ENCODE measurements around the gene TMEFF2. TPM values are rescaled to one million over a fixed set of nuclear protein-coding genes. Genes with fewer than 3 reads are reported as not detected.

Gene TMEFF2
- total and polyA plus RNA-seq, 2 of the 8 experiments (the other 6 are each of a cell fraction or from before 2014, with no cell fraction given): 0.91 to 3.7 TPM

DNA sequence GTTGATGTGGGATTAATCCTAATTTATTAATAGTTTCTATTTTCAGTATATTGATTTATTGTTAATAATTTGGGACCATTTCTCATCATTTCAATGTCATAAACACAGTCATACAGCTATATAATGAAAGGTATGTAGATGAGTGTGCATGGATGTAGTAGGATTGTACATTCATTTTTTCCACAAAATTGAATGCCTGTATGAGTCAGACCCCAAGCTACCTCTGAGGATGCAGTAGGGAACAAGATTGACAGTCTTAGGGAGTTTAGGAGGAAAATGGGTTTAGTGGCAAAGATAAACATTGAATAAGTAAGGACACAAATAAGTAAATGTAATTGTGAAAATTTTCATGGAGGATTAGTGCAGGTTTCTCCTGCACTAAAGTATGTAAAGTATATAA lies 14.1 kb upstream of the TMEFF2 start:
- Histone ChIP-seq H2AK5ac (ENCODE audit: low read depth, low read length) (no peak overlapping the region), H3K14ac (ENCODE audit: insufficient read length) (no peak overlapping the region), H3K9me3 (ENCODE audit: insufficient read depth in 2 of 2, low read depth in 1 of 2, low read length in 1 of 2) (no peaks in the 10 kb centered on the region), H4K5ac (ENCODE audit: insufficient read length, low read depth, low read length) (no peak overlapping the region), H2BK15ac (ENCODE audit: low read length) (no peak overlapping the region), H3K4me1 (replicated peaks in 1 of 4; ENCODE audit: control insufficient read depth in 3 of 4, insufficient read depth in 4 of 4, low read length in 3 of 4) (no peaks in the 10 kb centered on the region), H2BK20ac (ENCODE audit: low read length) (no peak overlapping the region), H4K91ac (replicated peaks; ENCODE audit: insufficient read length, low read length) (no peak overlapping the region), H3K23me2 (ENCODE audit: low read depth, low read length) (no peaks in the 10 kb centered on the region; the same call in 1 of the 2 replicates), H3K36me3 (ENCODE audit: control insufficient read depth in 2 of 4, insufficient read depth in 4 of 4, low read length in 3 of 4) (no peaks in the 10 kb centered on the region), H3K56ac (replicated peaks; ENCODE audit: insufficient read length, low read depth, low read length) (no peak overlapping the region), H4K20me1 (replicated peaks in 1 of 2; ENCODE audit: control insufficient read depth in 1 of 2, insufficient read depth in 2 of 2, low read length in 2 of 2) (no peaks in the 10 kb centered on the region), H3K27ac (ENCODE audit: low read depth, low read length) (no peak overlapping the region), H2BK12ac (ENCODE audit: low read depth, low read length) (no peak overlapping the region), H3K18ac (ENCODE audit: extremely low read depth, low read length) (no peak overlapping the region), H4K8ac (ENCODE audit: extremely low read depth, insufficient read depth, low read length) (no peak overlapping the region), H3K4me3 (ENCODE audit: extremely low read depth in 1 of 4, insufficient read depth in 2 of 4, low read depth in 3 of 4, low read length in 4 of 4) (no peak overlapping the region), H3K23ac (ENCODE audit: insufficient read length) (no peak overlapping the region), H3K9ac (replicated peaks in 1 of 4; ENCODE audit: extremely low read depth in 1 of 4, low read depth in 3 of 4, low read length in 3 of 4) (no peak overlapping the region), H3K4me2 (ENCODE audit: insufficient read depth in 1 of 2, low read depth in 2 of 2, low read length in 2 of 2) (no peak overlapping the region), H2AFZ (ENCODE audit: low read length) (no peak overlapping the region), H3K79me1 (ENCODE audit: low read depth, low read length) (no peaks in the 10 kb centered on the region), H3K27me3 (replicated peaks in 1 of 4; ENCODE audit: control insufficient read depth in 3 of 4, extremely low read depth in 1 of 4, insufficient read depth in 3 of 4, low read length in 3 of 4) (no peaks in the 10 kb centered on the region), H3K79me2 (ENCODE audit: control insufficient read depth in 1 of 2, insufficient read depth in 2 of 2, low read length in 2 of 2) (no peaks in the 10 kb centered on the region), H2BK120ac (replicated peaks; ENCODE audit: low read depth, low read length) (no peak overlapping the region), H2BK5ac (ENCODE audit: low read depth, low read length) (no peak overlapping the region), H3K4ac (replicated peaks; ENCODE audit: insufficient read length, low read depth, low read length) (no peak overlapping the region)
- DNase-seq (ENCODE audit: low read depth in 1 of 2, low spot score in 2 of 2) (no peak), FAIRE-seq (no peak)
- CTCF ChIA-PET (ENCODE audit: partially characterized antibody): interaction anchor here (1.2 kb wide), 1 partner anchor 14 kb away, joined by 3 read pairs; the partner anchor contains the start of gene TMEFF2
- POLR2A ChIA-PET (ENCODE audit: partially characterized antibody): no interaction called here
- TF ChIP-seq CREB1 (IDR thresholded peaks at IDR 0.05) (no peak), EZH2 (IDR thresholded peaks at IDR 0.05; ENCODE audit: low read depth, low read length, severe bottlenecking) (no peak), YY1 (IDR thresholded peaks at IDR 0.05; ENCODE audit: low read depth, low read length) (no peak), SP1 (IDR thresholded peaks at IDR 0.05; ENCODE audit: low read depth, low read length) (no peak), KDM1A (IDR thresholded peaks at IDR 0.05; ENCODE audit: borderline replicate concordance, low read length) (no peak), JUN (IDR thresholded peaks at IDR 0.05; ENCODE audit: low read depth, low read length) (no peak), NANOG (IDR thresholded peaks at IDR 0.05; ENCODE audit: insufficient read depth, low read depth, low read length, poor library complexity, severe bottlenecking) (no peak), BCL11A (IDR thresholded peaks at IDR 0.05; ENCODE audit: low read depth in 2 of 2, low read length in 2 of 2) (no peak), SP4 (IDR thresholded peaks at IDR 0.05; ENCODE audit: low read length) (no peak), TBP (IDR thresholded peaks at IDR 0.05; ENCODE audit: low read depth, low read length) (no peak), POLR2AphosphoS5 (IDR thresholded peaks at IDR 0.05; ENCODE audit: low read depth, low read length) (no peak), CBX5 (IDR thresholded peaks at IDR 0.05; ENCODE audit: low read depth, low read length) (no peak), ZNF274 (IDR thresholded peaks at IDR 0.05; ENCODE audit: borderline replicate concordance, extremely low read depth, low read length) (no peak)
- TF ChIP-seq, protein P1, sequence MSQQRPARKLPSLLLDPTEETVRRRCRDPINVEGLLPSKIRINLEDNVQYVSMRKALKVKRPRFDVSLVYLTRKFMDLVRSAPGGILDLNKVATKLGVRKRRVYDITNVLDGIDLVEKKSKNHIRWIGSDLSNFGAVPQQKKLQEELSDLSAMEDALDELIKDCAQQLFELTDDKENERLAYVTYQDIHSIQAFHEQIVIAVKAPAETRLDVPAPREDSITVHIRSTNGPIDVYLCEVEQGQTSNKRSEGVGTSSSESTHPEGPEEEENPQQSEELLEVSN (IDR thresholded peaks at IDR 0.05): no peak

Measured in H1 (cell line).